Measurements from ENCODE around the gene RMI2. TPM values are rescaled to one million over a fixed set of nuclear protein-coding genes. Genes with fewer than 3 reads are reported as not detected.

The RMI2 gene
- total RNA-seq, 3 donors from 2014 or later: 0.16 to 1.6 (median 0.33) TPM

DNA sequence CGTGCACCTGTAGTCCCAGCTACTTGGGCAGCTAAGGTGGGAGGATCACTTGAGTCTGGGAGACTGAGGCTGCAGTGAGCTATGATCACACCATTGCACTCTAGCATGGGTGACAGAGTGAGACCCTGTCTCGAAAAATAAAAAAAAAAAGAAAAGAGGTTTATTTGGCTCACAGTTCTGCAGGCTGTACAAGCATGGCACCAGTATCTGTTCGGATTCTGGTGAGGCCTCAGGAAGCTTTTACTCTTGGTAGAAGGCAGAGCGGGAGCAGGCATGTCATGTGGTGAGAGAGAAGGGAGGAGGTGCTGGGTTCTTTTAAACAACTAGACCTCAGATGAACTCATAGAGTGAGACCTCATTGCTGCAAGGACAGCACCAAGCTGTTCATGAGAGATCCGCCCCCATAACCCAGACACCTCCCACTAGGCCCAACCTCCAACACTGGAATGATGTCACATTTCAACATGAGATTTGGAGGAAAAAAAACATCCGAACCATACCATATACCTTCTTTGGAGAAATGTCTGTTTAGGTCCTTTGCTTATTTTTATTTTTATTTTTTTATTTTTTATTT, 10.3 kb upstream of the RMI2 start:
- H3K4me1 ChIP-seq: no peaks in the 10 kb centered on the region
- intact Hi-C loops (cut with DNase I; ENCODE audit: low total_unique reads): no loop called here
- H3K27ac ChIP-seq: no peak overlapping the region
- no peaks in the 10 kb centered on the region for H3K9me3 ChIP-seq
- no peak for DNase-seq (ENCODE audit: low spot score in 2 of 2)
- no peak overlapping the region for H3K4me3 ChIP-seq
- H3K27me3 ChIP-seq: no peaks in the 10 kb centered on the region
- TF ChIP-seq POLR2AphosphoS5 (IDR thresholded peaks at IDR 0.05): no peak
- no peak for TF ChIP-seq POLR2A (IDR thresholded peaks at IDR 0.05)
- TF ChIP-seq, protein P1, sequence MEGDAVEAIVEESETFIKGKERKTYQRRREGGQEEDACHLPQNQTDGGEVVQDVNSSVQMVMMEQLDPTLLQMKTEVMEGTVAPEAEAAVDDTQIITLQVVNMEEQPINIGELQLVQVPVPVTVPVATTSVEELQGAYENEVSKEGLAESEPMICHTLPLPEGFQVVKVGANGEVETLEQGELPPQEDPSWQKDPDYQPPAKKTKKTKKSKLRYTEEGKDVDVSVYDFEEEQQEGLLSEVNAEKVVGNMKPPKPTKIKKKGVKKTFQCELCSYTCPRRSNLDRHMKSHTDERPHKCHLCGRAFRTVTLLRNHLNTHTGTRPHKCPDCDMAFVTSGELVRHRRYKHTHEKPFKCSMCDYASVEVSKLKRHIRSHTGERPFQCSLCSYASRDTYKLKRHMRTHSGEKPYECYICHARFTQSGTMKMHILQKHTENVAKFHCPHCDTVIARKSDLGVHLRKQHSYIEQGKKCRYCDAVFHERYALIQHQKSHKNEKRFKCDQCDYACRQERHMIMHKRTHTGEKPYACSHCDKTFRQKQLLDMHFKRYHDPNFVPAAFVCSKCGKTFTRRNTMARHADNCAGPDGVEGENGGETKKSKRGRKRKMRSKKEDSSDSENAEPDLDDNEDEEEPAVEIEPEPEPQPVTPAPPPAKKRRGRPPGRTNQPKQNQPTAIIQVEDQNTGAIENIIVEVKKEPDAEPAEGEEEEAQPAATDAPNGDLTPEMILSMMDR (IDR thresholded peaks at IDR 0.05): no peak
- H3K36me3 ChIP-seq: no peaks in the 10 kb centered on the region

DNA sequence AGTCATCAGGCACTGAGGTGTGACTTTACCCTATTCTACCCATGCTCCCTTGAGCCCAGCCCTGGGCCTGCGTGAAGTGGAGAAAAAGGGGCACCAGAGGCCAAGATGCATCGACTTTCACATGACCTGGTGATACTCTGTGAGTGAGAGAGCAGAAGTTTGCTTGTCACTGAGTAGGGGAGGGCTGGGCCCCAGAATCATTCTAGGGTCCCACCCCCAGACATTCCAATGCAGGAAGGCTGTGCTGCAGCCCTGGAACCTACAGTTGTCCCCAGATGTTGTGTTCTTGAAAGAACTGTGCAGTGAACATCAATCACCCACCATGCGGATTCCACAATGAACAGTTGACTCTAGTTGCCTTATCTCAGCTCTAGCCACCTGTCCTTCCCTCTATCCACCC, 6.2 kb upstream of the RMI2 start:
- TF ChIP-seq POLR2AphosphoS5 (IDR thresholded peaks at IDR 0.05) (no peak), POLR2A (IDR thresholded peaks at IDR 0.05) (no peak)
- TF ChIP-seq, protein P1 (IDR thresholded peaks at IDR 0.05): no peak
- H3K36me3 ChIP-seq: no peaks in the 10 kb centered on the region

DNA sequence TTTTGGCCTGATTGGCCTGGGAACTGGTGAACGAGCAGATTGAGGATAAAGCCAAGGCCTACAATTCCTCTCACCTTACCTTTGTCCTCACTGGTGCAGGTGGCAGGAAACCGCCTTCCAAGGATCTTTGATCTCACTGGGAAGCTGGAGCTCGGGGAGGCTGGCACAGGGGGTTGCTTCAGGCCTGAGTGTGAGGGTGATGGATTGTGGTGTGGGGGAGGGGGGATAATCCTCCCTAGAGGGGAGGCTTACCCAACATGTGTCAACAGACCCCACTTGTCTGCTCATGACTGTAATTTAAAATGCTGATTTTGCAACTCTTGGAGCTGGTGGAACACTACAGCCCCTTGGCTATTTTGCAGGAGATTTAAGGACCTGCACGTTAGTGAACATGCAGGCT, 4.5 kb upstream of the RMI2 start:
- Histone ChIP-seq H3K4me3 (no peak overlapping the region), H3K9me3 (no peaks in the 10 kb centered on the region), H3K27ac (no peak overlapping the region), H3K36me3 (no peaks in the 10 kb centered on the region), H3K4me1 (no peaks in the 10 kb centered on the region), H3K27me3 (no peaks in the 10 kb centered on the region)
- DNase-seq (ENCODE audit: low spot score in 2 of 2): no peak
- intact Hi-C loops (cut with DNase I; ENCODE audit: low total_unique reads): no loop called here
- TF ChIP-seq POLR2AphosphoS5 (IDR thresholded peaks at IDR 0.05) (no peak), POLR2A (IDR thresholded peaks at IDR 0.05) (no peak)
- TF ChIP-seq, protein P1 (IDR thresholded peaks at IDR 0.05): no peak

More for the DNA sequence above, 6.2 kb upstream of the RMI2 start:
- no peak for DNase-seq (ENCODE audit: low spot score in 2 of 2)
- H3K27ac ChIP-seq: no peak overlapping the region
- no peak overlapping the region for H3K4me3 ChIP-seq
- no peaks in the 10 kb centered on the region for H3K4me1 ChIP-seq
- intact Hi-C loops (cut with DNase I; ENCODE audit: low total_unique reads): no loop called here
- no peaks in the 10 kb centered on the region for H3K9me3 ChIP-seq
- H3K27me3 ChIP-seq: no peaks in the 10 kb centered on the region

DNA sequence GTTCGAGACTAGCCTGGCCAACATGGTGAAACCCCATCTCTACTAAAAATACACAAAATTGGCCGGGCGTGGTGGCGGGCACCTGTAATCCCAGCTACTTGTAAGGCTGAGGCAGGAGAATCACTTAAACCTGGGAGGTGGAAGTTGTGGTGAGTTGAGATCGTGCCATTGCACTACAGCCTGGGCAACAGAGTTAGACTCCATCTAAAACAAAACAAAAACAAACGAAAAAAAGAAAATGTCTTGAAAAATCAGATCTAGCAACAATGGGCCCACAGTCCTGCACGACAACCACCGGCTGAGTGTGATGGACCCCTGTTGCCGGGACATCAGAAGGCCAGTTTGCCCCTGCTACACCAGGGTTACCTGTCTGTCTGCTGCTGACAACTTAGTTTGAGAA, 3.9 kb upstream of the RMI2 start:
- H3K4me3 ChIP-seq: no peak overlapping the region
- intact Hi-C loops (cut with DNase I; ENCODE audit: low total_unique reads): no loop called here

More for the DNA sequence above, 3.9 kb upstream of the RMI2 start:
- Histone ChIP-seq H3K36me3 (no peaks in the 10 kb centered on the region), H3K4me1 (no peaks in the 10 kb centered on the region), H3K27ac (no peak overlapping the region), H3K27me3 (no peaks in the 10 kb centered on the region), H3K9me3 (no peaks in the 10 kb centered on the region)
- no peak for DNase-seq (ENCODE audit: low spot score in 2 of 2)
- TF ChIP-seq POLR2AphosphoS5 (IDR thresholded peaks at IDR 0.05): no peak
- TF ChIP-seq POLR2A (IDR thresholded peaks at IDR 0.05): no peak
- TF ChIP-seq, protein P1 (IDR thresholded peaks at IDR 0.05): no peak

Data from breast epithelium (tissue), 4 donors.